Subcutaneous abdominal adipose tissue (tissue), 5 donors: ENCODE results near the gene RPSA.
"Not testable (repeated sequence)": the region's sequence is repeated elsewhere in the genome, so short reads cannot be mapped to it uniquely, and the experiment has no call there.

ENCODE experiments used
- H3K27ac ChIP-seq: one replicate; pipeline ENCODE4 v1.7.0; 2013; ENCODE audit warnings: low read depth, mild to moderate bottlenecking, inconsistent platforms, low read length, moderate library complexity
- H3K27me3 ChIP-seq, 5 donors: one replicate each; pipeline ENCODE4 v1.7.0; 2013; ENCODE audit warnings: low read length in 5 of 5, inconsistent platforms in 1 of 5; ENCODE audit not compliant: control insufficient read depth in 5 of 5, insufficient read depth in 4 of 5
- H3K36me3 ChIP-seq, 5 donors: one replicate each; pipeline ENCODE4 v1.7.0; 2013; ENCODE audit warnings: low read length in 5 of 5; ENCODE audit not compliant: control insufficient read depth in 5 of 5, insufficient read depth in 5 of 5
- H3K4me1 ChIP-seq, 5 donors: one replicate each; pipeline ENCODE4 v1.7.0; 2013; ENCODE audit warnings: low read length in 5 of 5, mild to moderate bottlenecking in 3 of 5, moderate library complexity in 1 of 5; ENCODE audit not compliant: control insufficient read depth in 5 of 5, insufficient read depth in 5 of 5
- H3K4me3 ChIP-seq, 5 donors: one replicate each; pipeline ENCODE4 v1.7.0; 2013; ENCODE audit warnings: low read length in 5 of 5, low read depth in 1 of 5
- H3K9ac ChIP-seq, 5 donors: one replicate each; pipeline ENCODE4 v1.7.0; 2013; ENCODE audit warnings: low read length in 5 of 5, mild to moderate bottlenecking in 4 of 5, moderate library complexity in 3 of 5
- H3K9me3 ChIP-seq, 5 donors: one replicate each; pipeline ENCODE4 v1.7.0; 2013; ENCODE audit warnings: low read length in 5 of 5; ENCODE audit not compliant: control insufficient read depth in 5 of 5
- donor health status: healthy.
- donor health status: healthy.
- donor health status: healthy.
- donor health status: healthy.
- donor health status: healthy.

The RPSA gene

DNA sequence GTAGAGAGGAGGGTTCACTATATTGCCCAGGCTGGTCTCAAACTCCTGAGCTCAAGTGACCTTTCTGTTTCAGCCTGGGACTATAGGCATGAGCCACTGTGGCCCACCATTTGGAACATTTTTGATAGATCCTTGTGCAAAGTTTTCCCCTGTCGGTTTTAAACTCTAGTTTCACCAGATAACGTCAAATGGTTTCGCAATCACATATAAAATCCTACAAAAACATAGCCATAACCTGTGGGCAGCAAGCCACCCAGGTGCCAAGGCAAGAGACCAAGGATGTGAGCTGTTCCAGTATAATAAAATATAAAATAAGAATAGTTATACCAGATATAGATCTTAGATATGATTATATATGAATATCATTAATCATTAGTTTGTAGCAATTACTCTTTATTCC, 10.5 kb downstream of the RPSA start:
- not testable (repeated sequence) for H3K4me1 ChIP-seq, H3K27me3 ChIP-seq, H3K9me3 ChIP-seq, H3K27ac ChIP-seq, H3K9ac ChIP-seq, H3K4me3 ChIP-seq
- peaks cover 5 to 29% (median 26%) of the 10 kb centered on the region in 5 donors for H3K36me3 ChIP-seq

- H3K36me3 ChIP-seq = peaks cover 0 to 12% (median 9%) of the 10 kb centered on the region in 5 donors
- not testable (repeated sequence) for H3K4me3 ChIP-seq, H3K4me1 ChIP-seq, H3K27ac ChIP-seq, H3K27me3 ChIP-seq, H3K9ac ChIP-seq, H3K9me3 ChIP-seq
Observed at GRCh38 chr3:39418556-39419225, 12.2 kb downstream of the RPSA start.

- Histone ChIP-seq H3K27ac (no peak overlapping the region), H3K27me3 (no peaks in the 10 kb centered on the region), H3K4me1 (peaks cover 0 to 2% (median 0%) of the 10 kb centered on the region in 5 donors), H3K9me3 (no peaks in the 10 kb centered on the region), H3K9ac (no peak overlapping the region), H3K36me3 (peaks cover 0 to under 1% (median 0%) of the 10 kb centered on the region in 5 donors), H3K4me3 (no peak overlapping the region)
Observed at GRCh38 chr3:39419742-39420315, 13.3 kb downstream of the RPSA start.

- Histone ChIP-seq H3K9me3 (no peaks in the 10 kb centered on the region), H3K36me3 (no peaks in the 10 kb centered on the region), H3K4me3 (no peak overlapping the region), H3K9ac (no peak overlapping the region), H3K27ac (no peak overlapping the region), H3K27me3 (no peaks in the 10 kb centered on the region), H3K4me1 (peaks cover 0 to 2% (median 0%) of the 10 kb centered on the region in 5 donors)
Observed at GRCh38 chr3:39420543-39420942, 14.0 kb downstream of the RPSA start.

- H3K9me3 ChIP-seq = no peaks in the 10 kb centered on the region
- H3K4me3 ChIP-seq = no peak overlapping the region
- no peak overlapping the region for H3K9ac ChIP-seq
- H3K27me3 ChIP-seq = no peaks in the 10 kb centered on the region
- peaks cover 0 to 2% (median 0%) of the 10 kb centered on the region in 5 donors for H3K4me1 ChIP-seq
- H3K27ac ChIP-seq = no peak overlapping the region
- H3K36me3 ChIP-seq = no peaks in the 10 kb centered on the region
Observed at GRCh38 chr3:39423436-39423970, 17.0 kb downstream of the RPSA start.

- Histone ChIP-seq H3K36me3 (no peaks in the 10 kb centered on the region), H3K9ac (no peak overlapping the region), H3K4me3 (no peak overlapping the region), H3K9me3 (no peaks in the 10 kb centered on the region), H3K27ac (no peak overlapping the region), H3K27me3 (peaks cover 0 to 13% (median 0%) of the 10 kb centered on the region in 5 donors), H3K4me1 (peaks cover 0 to 13% (median 6%) of the 10 kb centered on the region in 5 donors)
Observed at GRCh38 chr3:39426312-39426711, 19.8 kb downstream of the RPSA start.

- Histone ChIP-seq H3K4me3 (no peak overlapping the region), H3K36me3 (no peaks in the 10 kb centered on the region), H3K9ac (no peak overlapping the region), H3K27me3 (peaks cover 0 to 13% (median 0%) of the 10 kb centered on the region in 5 donors), H3K4me1 (peaks cover 0 to 13% (median 6%) of the 10 kb centered on the region in 5 donors), H3K27ac (no peak overlapping the region), H3K9me3 (no peaks in the 10 kb centered on the region)
Observed at GRCh38 chr3:39427506-39427905, 21.0 kb downstream of the RPSA start.

GRCh38 chr3:39428745-39429201, 22.3 kb downstream of the RPSA start:
- no peak overlapping the region for H3K27ac ChIP-seq

DNA sequence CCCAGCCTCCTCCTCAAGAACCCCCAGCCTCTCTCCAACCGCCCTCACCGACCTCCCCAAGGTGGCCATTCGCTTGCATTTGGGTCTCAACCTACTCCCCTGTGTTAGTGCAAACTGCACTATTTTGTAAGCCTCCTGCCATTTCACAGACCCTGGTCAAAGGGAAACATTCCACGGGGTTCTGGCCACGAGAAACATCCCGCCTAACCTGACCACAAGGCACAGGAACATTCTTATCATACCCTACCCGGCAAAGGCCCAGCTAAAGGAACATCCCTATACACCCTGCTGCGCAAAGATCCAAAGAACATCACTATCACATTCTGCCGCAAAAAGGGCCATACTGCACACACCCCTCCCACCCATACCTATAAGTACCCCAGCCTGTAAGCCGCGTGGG, 22.9 kb downstream of the RPSA start:
- Histone ChIP-seq H3K9me3 (no peaks in the 10 kb centered on the region), H3K36me3 (no peaks in the 10 kb centered on the region), H3K27me3 (peaks cover 0 to 13% (median 0%) of the 10 kb centered on the region in 5 donors), H3K4me1 (peaks cover 0 to 26% (median 13%) of the 10 kb centered on the region in 5 donors), H3K4me3 (no peak overlapping the region), H3K27ac (no peak overlapping the region), H3K9ac (no peak overlapping the region)

More at GRCh38 chr3:39428745-39429201, 22.3 kb downstream of the RPSA start:
- peaks cover 0 to 20% (median 13%) of the 10 kb centered on the region in 5 donors for H3K4me1 ChIP-seq
- no peaks in the 10 kb centered on the region for H3K36me3 ChIP-seq
- peak overlapping the region in 3 of 5 donors; percentile 8 to 39 (median 27) for H3K4me3 ChIP-seq
- H3K9ac ChIP-seq = no peak overlapping the region
- no peaks in the 10 kb centered on the region for H3K9me3 ChIP-seq
- peaks cover 0 to 13% (median 0%) of the 10 kb centered on the region in 5 donors for H3K27me3 ChIP-seq

DNA sequence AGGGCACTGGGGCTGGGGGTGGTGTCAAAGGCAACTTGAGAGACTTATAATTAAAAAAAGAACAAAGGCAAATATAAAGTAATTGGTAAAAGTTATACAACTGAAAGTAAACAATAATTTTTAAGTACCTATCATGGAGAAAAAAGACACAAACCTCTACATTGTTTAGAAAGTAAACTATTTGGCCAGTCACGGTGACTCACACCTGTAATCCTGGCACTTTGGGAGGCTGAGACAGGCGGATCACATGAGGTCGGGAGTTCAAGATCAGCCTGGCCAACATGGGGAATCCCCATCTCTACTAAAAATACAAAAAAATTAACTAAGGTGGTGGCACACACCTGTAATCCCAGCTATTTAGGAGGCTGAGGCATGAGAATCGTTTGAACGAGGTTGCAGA, 25.8 kb downstream of the RPSA start:
- H3K4me1 ChIP-seq = peaks cover 0 to 26% (median 13%) of the 10 kb centered on the region in 5 donors
- no peak overlapping the region for H3K9ac ChIP-seq
- H3K9me3 ChIP-seq = no peaks in the 10 kb centered on the region
- no peak overlapping the region for H3K4me3 ChIP-seq
- no peaks in the 10 kb centered on the region for H3K36me3 ChIP-seq
- H3K27me3 ChIP-seq = peaks cover 0 to 13% (median 0%) of the 10 kb centered on the region in 5 donors
- no peak overlapping the region for H3K27ac ChIP-seq
